Middle frontal gyrus (tissue), 1 donor: ENCODE measurements around the gene FGD5.

Source experiments
- DNase-seq: peaks from one replicate; pipeline ENCODE4 v3.0.0-alpha.2; 2015; ENCODE audit warnings: low spot score; ENCODE audit errors: extremely low spot score

The FGD5 gene

GRCh38 chr3:14789640-14790285 lies 29.0 kb upstream of the FGD5 start:
- DNase-seq = no peak

- no peak for DNase-seq
Observed at GRCh38 chr3:14791343-14791945, 27.3 kb upstream of the FGD5 start.

DNA sequence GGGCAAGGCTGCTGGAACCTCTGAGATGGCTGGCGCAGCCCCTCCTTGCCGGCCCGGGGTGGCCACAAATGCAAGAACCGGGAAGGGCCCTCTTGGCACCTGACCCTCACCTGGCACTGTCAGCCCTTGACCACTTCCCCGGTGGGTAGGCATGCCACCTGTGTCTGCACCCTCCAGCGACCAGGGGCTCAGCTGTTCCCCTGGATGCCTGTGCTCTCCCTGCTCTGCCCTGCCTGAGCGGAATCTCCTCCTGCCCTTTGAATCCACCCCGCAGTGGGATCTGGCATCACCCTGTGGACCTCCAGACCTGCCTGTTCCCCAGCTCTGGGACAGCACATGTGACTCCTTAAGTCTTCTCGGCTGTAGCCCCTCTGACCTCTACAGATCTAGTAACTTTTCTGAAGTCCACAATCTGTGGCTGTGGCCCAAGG lies 26.1 kb upstream of the FGD5 start:
- DNase-seq = no peak

- no peak for DNase-seq
Observed at GRCh38 chr3:14793126-14793857, 25.5 kb upstream of the FGD5 start.

DNA sequence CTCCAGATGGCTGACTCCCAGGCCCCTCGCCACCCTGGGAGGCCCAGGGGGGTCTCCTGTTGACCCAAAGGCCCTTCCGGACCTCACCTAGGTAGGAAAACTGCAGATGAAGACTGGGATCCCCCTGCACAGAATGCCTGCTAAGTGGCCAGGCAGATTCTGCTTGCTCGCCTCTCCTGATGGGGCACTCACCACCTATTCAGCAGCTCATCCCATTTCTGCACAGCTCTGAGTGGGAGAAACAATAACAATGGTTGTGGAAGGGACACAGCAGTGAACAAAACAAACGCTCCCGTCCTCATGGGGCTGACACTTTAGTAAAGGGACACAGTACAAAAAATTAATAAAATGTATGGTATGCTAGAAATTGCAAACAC lies 24.9 kb upstream of the FGD5 start:
- no peak for DNase-seq

- no peak for DNase-seq
Observed at GRCh38 chr3:14794435-14794834, 24.3 kb upstream of the FGD5 start.

DNA sequence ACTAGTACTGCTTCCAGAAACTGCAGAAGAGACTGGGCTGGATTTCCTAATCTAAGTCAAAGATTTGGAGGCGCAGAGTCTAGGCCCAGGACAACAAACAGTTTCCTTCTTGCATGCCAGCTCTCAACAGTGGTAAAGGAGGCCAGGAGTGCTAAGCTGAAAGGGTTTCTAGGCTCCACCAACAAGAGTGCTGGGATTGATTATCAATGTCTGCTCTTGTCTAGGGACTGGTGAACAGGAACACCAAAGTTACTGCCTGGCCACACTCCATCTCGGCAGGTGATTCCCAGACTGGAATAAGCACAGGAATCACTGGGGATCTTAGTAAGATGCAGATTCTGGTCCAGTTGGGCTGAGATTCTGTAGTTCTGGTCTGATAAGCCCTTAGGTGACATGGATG lies 22.8 kb upstream of the FGD5 start:
- DNase-seq = no peak

DNA sequence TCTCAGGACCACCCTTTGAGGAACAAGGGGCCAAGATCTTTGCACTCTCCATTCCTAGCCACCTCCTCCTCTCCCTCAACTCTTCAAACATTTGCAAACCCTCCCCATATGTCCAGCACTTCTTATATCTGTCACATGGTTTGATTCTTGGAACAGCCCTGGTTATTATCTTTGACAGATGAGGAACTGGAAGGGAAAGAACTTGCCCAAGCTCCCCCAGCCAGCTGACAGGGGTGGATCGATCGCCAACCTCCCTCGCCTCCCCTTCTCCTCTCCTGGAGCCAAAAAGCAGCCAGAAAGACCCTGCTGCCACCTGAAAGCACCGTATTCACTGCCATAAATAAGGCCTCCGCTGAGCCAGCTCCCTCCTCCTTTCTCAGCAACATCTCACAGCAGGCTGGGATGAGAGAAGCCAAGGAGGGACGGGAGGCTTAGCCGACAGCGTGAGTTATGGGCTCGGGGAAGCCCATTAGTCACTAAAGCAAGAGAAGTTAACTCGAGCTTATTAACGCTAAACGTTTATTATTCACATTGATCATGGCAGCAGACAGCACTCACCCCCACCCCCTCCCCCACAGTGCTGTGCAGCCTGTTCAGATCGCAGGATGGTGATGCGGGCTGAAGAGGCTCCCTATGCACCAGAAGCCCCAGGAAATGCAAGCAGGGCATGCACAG lies 22.2 kb upstream of the FGD5 start:
- no peak for DNase-seq

- DNase-seq = no peak
Observed at GRCh38 chr3:14797731-14798130, 21.0 kb upstream of the FGD5 start.

DNA sequence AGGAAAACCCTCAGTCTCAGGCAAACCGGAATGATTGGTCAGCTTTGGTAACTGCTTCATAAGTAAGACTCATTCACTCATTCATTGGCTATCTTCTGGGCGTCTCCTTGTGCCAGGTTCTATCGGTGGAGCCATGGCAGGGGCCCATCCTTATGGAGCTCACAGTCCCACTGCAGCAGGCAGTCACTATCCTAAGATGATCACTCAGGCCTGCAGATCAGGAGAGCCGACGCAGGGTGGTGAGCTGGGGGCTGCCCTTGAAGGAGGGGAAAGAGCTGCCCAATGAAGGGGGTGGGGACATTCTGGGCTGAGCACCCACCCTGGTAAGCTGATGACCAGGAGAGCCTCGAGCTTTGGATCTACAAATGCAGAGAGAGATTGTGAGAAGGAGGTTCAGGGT lies 20.5 kb upstream of the FGD5 start:
- no peak for DNase-seq

- no peak for DNase-seq
Observed at GRCh38 chr3:14799146-14799545, 19.6 kb upstream of the FGD5 start.

DNA sequence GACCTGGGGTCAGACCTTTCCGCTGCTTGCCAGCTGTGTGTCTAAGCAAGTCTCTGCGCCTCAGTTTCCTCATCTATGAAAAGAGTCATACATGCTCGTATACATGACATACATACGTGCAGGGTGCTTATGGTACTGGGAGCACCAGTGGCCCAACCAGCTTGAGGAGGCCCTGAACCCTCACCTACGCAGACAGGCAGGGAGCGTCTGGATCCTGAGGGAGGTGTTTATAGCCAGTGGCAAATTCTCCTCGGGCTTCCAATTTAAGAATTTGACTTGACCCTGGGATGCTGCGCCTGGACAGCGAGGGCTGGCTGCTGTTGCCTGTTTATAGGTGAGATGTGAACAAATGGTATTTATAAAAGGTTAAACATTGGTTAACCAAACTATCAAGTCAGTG lies 17.7 kb upstream of the FGD5 start:
- DNase-seq = no peak

DNA sequence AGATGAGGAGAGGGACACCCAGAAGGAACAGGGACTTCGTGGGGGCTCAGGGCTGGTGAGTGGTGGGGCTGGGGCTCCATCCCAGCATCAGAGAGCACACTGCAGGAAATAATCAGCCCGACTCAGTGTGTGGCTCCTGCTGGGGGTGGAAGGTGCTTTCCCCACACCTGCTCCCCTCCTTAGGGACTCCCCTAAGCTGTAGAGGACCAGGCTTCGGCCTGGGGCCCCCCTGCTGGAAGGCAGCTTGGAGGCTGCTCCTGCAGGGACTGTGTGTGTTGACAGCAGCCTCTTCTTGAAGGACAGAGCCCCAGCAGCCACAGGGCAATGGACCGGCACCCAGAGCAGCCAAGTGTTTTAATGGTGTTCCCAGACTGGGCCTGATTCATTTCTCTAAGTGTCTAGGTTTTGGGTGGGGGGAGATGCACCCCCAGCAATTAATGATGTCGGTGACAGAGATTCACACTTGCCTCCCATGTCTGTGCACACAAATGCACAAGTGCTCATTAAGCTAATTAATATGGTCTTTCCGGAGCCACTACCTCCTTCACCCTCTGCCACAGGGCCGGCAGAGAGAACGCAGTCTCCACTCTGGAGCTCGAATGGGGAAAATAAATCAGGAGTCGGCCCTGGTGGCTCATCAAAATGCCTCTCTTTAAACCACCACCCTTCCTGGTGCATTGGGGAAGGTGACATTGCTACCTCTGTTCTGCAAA lies 16.9 kb upstream of the FGD5 start:
- DNase-seq = no peak

- DNase-seq = no peak
Observed at GRCh38 chr3:14802381-14802731, 16.4 kb upstream of the FGD5 start.

- DNase-seq = no peak
Observed at GRCh38 chr3:14803101-14803980, 15.4 kb upstream of the FGD5 start.

GRCh38 chr3:14803981-14804834 lies 14.6 kb upstream of the FGD5 start:
- DNase-seq = no peak

GRCh38 chr3:14804835-14805780 lies 13.7 kb upstream of the FGD5 start:
- DNase-seq = no peak

DNA sequence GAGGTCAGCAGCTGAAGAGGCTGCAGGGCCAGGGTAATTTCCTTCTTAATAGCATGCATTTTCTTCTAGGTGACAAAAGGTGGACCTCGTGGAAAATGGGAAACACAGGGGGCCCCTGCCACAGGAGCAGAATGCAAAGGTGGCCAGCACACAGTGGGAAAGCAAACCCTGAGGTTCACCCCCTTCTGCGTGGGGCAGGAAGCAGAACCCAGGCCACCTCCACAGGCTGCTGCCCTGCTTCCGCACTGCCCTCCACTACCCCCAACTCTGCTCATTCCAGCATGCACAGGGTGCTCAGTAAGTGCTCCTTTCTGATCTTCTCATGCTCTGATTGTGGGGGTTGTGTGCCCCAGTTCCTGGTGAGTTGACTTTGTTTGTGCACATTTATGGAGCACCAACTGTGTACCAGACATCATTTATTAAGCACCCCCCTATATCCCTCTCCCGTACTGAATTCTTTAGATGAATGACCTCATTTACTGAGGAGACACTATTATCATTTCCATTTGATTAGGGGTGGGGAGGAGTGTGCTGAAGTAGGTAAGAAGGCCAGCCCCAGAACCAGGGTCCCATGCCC lies 12.7 kb upstream of the FGD5 start:
- DNase-seq = no peak
